Endothelial cell of umbilical vein (primary cell): ENCODE measurements around the gene CDC37. TPM values are rescaled to one million over a fixed set of nuclear protein-coding genes. Genes with fewer than 3 reads are reported as not detected.
"Not testable (repeated sequence)": the region's sequence is repeated elsewhere in the genome, so short reads cannot be mapped to it uniquely, and the experiment has no call there.

ENCODE experiments used
- BruUV-seq: library from RNA; stranded (reverse); fragments of 400-500 nt; replicated peaks from 2 replicates; lab custom pipeline; 2021; lab: Mats Ljungman, UMichigan
- CTCF ChIA-PET: fragments of 300-600, 350-600 bp; sonication (Branson Sonifier 250); formaldehyde crosslinking; loops from one replicate; lab custom pipeline; 2021; ENCODE audit warnings: antibody characterized with exemption, inconsistent platforms; lab: Charles Lee
- POLR2A ChIA-PET: fragments of 300-600, 350-600 bp; sonication (Branson Sonifier 250); formaldehyde crosslinking; loops from one replicate; lab custom pipeline; 2021; ENCODE audit warnings: antibody characterized with exemption, inconsistent platforms; lab: Charles Lee
- DNase-seq: peaks from one replicate; pipeline ENCODE4 v3.0.0-alpha.2; 2011; ENCODE audit warnings: low read depth, low spot score
- FAIRE-seq: peaks from 2 replicates; lab custom pipeline; 2011; peaks lifted over from hg19 to GRCh38; lab: Jason Lieb, UNC
- H2AFZ ChIP-seq: 2 replicates; pipeline ENCODE4 v1.6.0; 2012; ENCODE audit warnings: low read depth, low read length, control low read depth, inconsistent platforms
- H3K27ac ChIP-seq: 2 replicates; pipeline ENCODE4 v1.5.1; 2011; ENCODE audit warnings: low read depth, mild to moderate bottlenecking, control low read depth, low read length, moderate library complexity; ENCODE audit not compliant: insufficient read depth
- H3K27me3 ChIP-seq, 2 experiments: 2 replicates each; pipeline versions ENCODE4 v1.6.0 to v1.6.1; 2011; ENCODE audit warnings: low read length in 2 of 2, mixed read lengths in 1 of 2; ENCODE audit not compliant: control insufficient read depth in 2 of 2, insufficient read depth in 2 of 2
- H3K36me3 ChIP-seq, 2 experiments: 2 replicates in 1 of 2; 3 replicates in 1 of 2; pipeline ENCODE4 v1.5.1; 2011; ENCODE audit warnings: low read length in 2 of 2, mild to moderate bottlenecking in 1 of 2, moderate library complexity in 1 of 2; ENCODE audit not compliant: control insufficient read depth in 2 of 2, insufficient read depth in 2 of 2; ENCODE audit errors: extremely low read depth in 1 of 2
- H3K4me1 ChIP-seq: 3 replicates; pipeline ENCODE4 v1.5.1; 2011; ENCODE audit warnings: mild to moderate bottlenecking, low read length; ENCODE audit not compliant: control insufficient read depth, insufficient read depth; ENCODE audit errors: extremely low read depth
- H3K4me2 ChIP-seq: 2 replicates; pipeline ENCODE4 v1.6.1; 2011; ENCODE audit warnings: low read length, control low read depth, mixed read lengths; ENCODE audit not compliant: insufficient read depth
- H3K4me3 ChIP-seq, 3 experiments: fragments of 200-600 bp in 1 of 3; sonication (generic), shearing (Covaris generic) in 1 of 3; replicated peaks in 1 of 3; 2 replicates each; pipeline ENCODE4 v1.5.1; 2011 to 2016; ENCODE audit warnings: control low read depth in 3 of 3, low read length in 3 of 3, mild to moderate bottlenecking in 2 of 3, inconsistent platforms in 1 of 3, low read depth in 1 of 3, moderate library complexity in 1 of 3; ENCODE audit not compliant: insufficient read depth in 1 of 3
- H3K79me2 ChIP-seq: 2 replicates; pipeline ENCODE4 v1.6.0; 2012; ENCODE audit warnings: low read length, inconsistent platforms; ENCODE audit not compliant: control insufficient read depth, insufficient read depth
- H3K9ac ChIP-seq: replicated peaks from 2 replicates; pipeline ENCODE3; 2011; ENCODE audit warnings: low read length, control low read depth; ENCODE audit not compliant: insufficient read depth; ENCODE audit errors: extremely low read depth
- H3K9me1 ChIP-seq: replicated peaks from 3 replicates; pipeline ENCODE4 v1.6.0; 2011; ENCODE audit warnings: mild to moderate bottlenecking, low read length; ENCODE audit not compliant: control insufficient read depth, insufficient read depth; ENCODE audit errors: extremely low read depth
- H3K9me3 ChIP-seq: replicated peaks from 2 replicates; pipeline ENCODE4 v1.5.1; 2012; ENCODE audit warnings: low read length, inconsistent platforms; ENCODE audit not compliant: control insufficient read depth, insufficient read depth
- H4K20me1 ChIP-seq: replicated peaks from 2 replicates; pipeline ENCODE3; 2011; ENCODE audit warnings: mild to moderate bottlenecking, low read length; ENCODE audit not compliant: control insufficient read depth, insufficient read depth; ENCODE audit errors: extremely low read depth
- CTCF ChIP-seq, 2 donors: IDR thresholded peaks; 1 replicate in 1 of 2; 2 replicates in 1 of 2; pipeline ENCODE4 v1.5.1; 2011; ENCODE audit warnings: low read length in 2 of 2, mild to moderate bottlenecking in 2 of 2, moderate library complexity in 2 of 2, control low read depth in 1 of 2, inconsistent platforms in 1 of 2, low read depth in 1 of 2; ENCODE audit not compliant: insufficient read depth in 1 of 2; ENCODE audit errors: extremely low read depth in 1 of 2
- EZH2 ChIP-seq: IDR thresholded peaks from 2 replicates; pipeline ENCODE4 v1.6.1; 2012; ENCODE audit warnings: borderline replicate concordance, low read depth, mild to moderate bottlenecking, moderate library complexity, low read length, inconsistent platforms; ENCODE audit not compliant: severe bottlenecking
- FOS ChIP-seq: IDR thresholded peaks from 2 replicates; pipeline ENCODE4 v1.6.1; 2011; ENCODE audit warnings: mild to moderate bottlenecking, low read length, moderate library complexity, borderline replicate concordance; ENCODE audit not compliant: insufficient read depth
- GATA2 ChIP-seq: IDR thresholded peaks from 2 replicates; pipeline ENCODE4 v1.7.0; 2011; ENCODE audit warnings: low read depth, mild to moderate bottlenecking, moderate library complexity, mixed read lengths, low read length; ENCODE audit not compliant: insufficient read length, insufficient read depth
- JUN ChIP-seq: IDR thresholded peaks from 2 replicates; pipeline ENCODE4 v1.6.1; 2011; ENCODE audit warnings: borderline replicate concordance, low read depth; ENCODE audit not compliant: insufficient read length, insufficient read depth
- MAX ChIP-seq: IDR thresholded peaks from 2 replicates; pipeline ENCODE4 v1.6.1; 2011; ENCODE audit not compliant: insufficient read depth, insufficient read length
- MYC ChIP-seq: IDR thresholded peaks from one replicate; pipeline ENCODE4 v1.6.1; 2011; ENCODE audit warnings: mild to moderate bottlenecking, low read depth, low read length
- POLR2A ChIP-seq: IDR thresholded peaks from 2 replicates; pipeline ENCODE4 v1.6.1; 2012; ENCODE audit warnings: low read depth, mild to moderate bottlenecking, control low read depth, low read length
- POLR2AphosphoS5 ChIP-seq: IDR thresholded peaks from 2 replicates; pipeline ENCODE4 v1.6.1; 2012; ENCODE audit warnings: low read depth, mild to moderate bottlenecking, control low read depth, low read length, moderate library complexity; ENCODE audit not compliant: insufficient read depth
- dilution Hi-C: fragments of 300-500 bp; cut with MboI; formaldehyde crosslinking; loops from one replicate; pipeline ENCODE4 v1.15.0; 2019; ENCODE audit warnings: low sequenced_read_pairs; ENCODE audit not compliant: extremely low pct_ligation_motif_present
- intact Hi-C: fragments of 100-400 bp; cut with micrococcal nuclease; formaldehyde crosslinking; loops from one replicate; pipeline ENCODE4 v1.10.0; 2022
- polyA plus RNA-seq, 4 experiments: library from polyadenylated mRNA; depleted of rRNA in 3 of 4; stranded (reverse) in 3 of 4; unstranded in 1 of 4; fragments of >200 nt; gene quantifications; 2 replicates each; pipeline versions ENCODE4 v1.2.1 to v1.2.3, GENCODE V29; 2011 to 2012; ENCODE audit warnings: missing spikeins in 1 of 4
- total RNA-seq: library from RNA; stranded (reverse); gene quantifications from 2 replicates; pipeline ENCODE4 v1.2.3, GENCODE V29; 2021

The CDC37 gene
- total and polyA plus RNA-seq, 2 donors (not counting 3 experiments of a cell fraction or from before 2014, with no cell fraction given), result 300 to 372 TPM

GRCh38 chr19:10368101-10368803, 35.1 kb downstream of the CDC37 start:
- no peaks in the 10 kb centered on the region for H3K79me2 ChIP-seq
- no peak overlapping the region for H3K4me2 ChIP-seq
- no peak for FAIRE-seq
- BruUV-seq, result no TSS peak
- intact Hi-C loops, result no loop called here
- ChIA-PET POLR2A (no interaction called here), CTCF (interaction anchor here (1.0 to 1.8 kb wide), 2 partner anchors 12 to 20 kb away, joined by 3 to 4 read pairs; no protein-coding TSS in a partner anchor)
- no peaks in the 10 kb centered on the region for H3K9me1 ChIP-seq
- no peak for TF ChIP-seq MYC
- no peak for TF ChIP-seq JUN
- no peak for TF ChIP-seq MAX
- no peak for TF ChIP-seq FOS
- no peak for TF ChIP-seq CTCF (IDR thresholded peaks at IDR 0.05; ENCODE audit: extremely low read depth in 1 of 2, insufficient read depth in 1 of 2, low read depth in 1 of 2, low read length in 2 of 2)
- TF ChIP-seq POLR2AphosphoS5, result no peak
- no peak for TF ChIP-seq EZH2
- TF ChIP-seq GATA2, result no peak
- TF ChIP-seq POLR2A, result no peak
- dilution Hi-C loops, result no loop called here
- DNase-seq, result no peak
- peaks cover 6 to 33% of the 10 kb centered on the region in 2 experiments for H3K36me3 ChIP-seq
- no peak overlapping the region for H3K4me3 ChIP-seq
- no peaks in the 10 kb centered on the region for H3K9me3 ChIP-seq
- no peaks in the 10 kb centered on the region for H4K20me1 ChIP-seq
- H3K27me3 ChIP-seq, result no peaks in the 10 kb centered on the region
- no peaks in the 10 kb centered on the region for H3K4me1 ChIP-seq
- no peak overlapping the region for H2AFZ ChIP-seq
- no peak overlapping the region for H3K9ac ChIP-seq
- no peak overlapping the region for H3K27ac ChIP-seq

GRCh38 chr19:10366950-10367512, 36.3 kb downstream of the CDC37 start:
- H3K4me2 ChIP-seq, H3K4me3 ChIP-seq, H3K9me3 ChIP-seq, H3K27ac ChIP-seq, H3K4me1 ChIP-seq, dilution Hi-C loops, H4K20me1 ChIP-seq, H3K79me2 ChIP-seq, H3K27me3 ChIP-seq, POLR2A ChIA-PET, H2AFZ ChIP-seq, H3K9ac ChIP-seq, intact Hi-C loops, FAIRE-seq, BruUV-seq, H3K9me1 ChIP-seq, DNase-seq: not testable (repeated sequence)
- H3K36me3 ChIP-seq, result peaks cover 6 to 41% of the 10 kb centered on the region in 2 experiments
- CTCF ChIA-PET, result interaction anchor here (0.9 to 1.8 kb wide), 2 partner anchors 11 to 117 kb away, joined by 3 to 4 read pairs; no protein-coding TSS in a partner anchor
